Activated CD4-positive, alpha-beta T cell treated with anti-CD3 and anti-CD28 coated beads, Interleukin-2, amount 10 ng/mL, durations not matched to agents 7 days and 5 days (primary cell): ENCODE measurements around the gene PPP6R1. TPM values are rescaled to one million over a fixed set of nuclear protein-coding genes. Genes with fewer than 3 reads are reported as not detected.

Experiments
- CTCF ChIA-PET: fragments of 350-600 bp; sonication (Branson Sonifier 250); formaldehyde crosslinking; loops from one replicate; lab custom pipeline; 2021; ENCODE audit warnings: antibody characterized with exemption; lab: Charles Lee
- POLR2A ChIA-PET: fragments of 350-600 bp; sonication (Branson Sonifier 250); formaldehyde crosslinking; loops from one replicate; lab custom pipeline; 2021; ENCODE audit warnings: antibody characterized with exemption; lab: Charles Lee
- DNase-seq: peaks from one replicate; pipeline ENCODE4 v3.0.0-alpha.2; 2020
- H3K27ac Mint-ChIP-seq: one replicate; pipeline ENCODE4 v1.8.0; 2021; ENCODE audit warnings: mild to moderate bottlenecking, moderate library complexity, mixed read lengths
- H3K27me3 Mint-ChIP-seq: one replicate; pipeline ENCODE4 v1.8.0; 2021; ENCODE audit warnings: mixed read lengths
- H3K36me3 Mint-ChIP-seq: one replicate; pipeline ENCODE4 v1.8.0; 2021; ENCODE audit warnings: low read depth, mixed read lengths
- H3K4me1 Mint-ChIP-seq: one replicate; pipeline ENCODE4 v1.8.0; 2021; ENCODE audit warnings: mixed read lengths
- H3K4me3 Mint-ChIP-seq: one replicate; pipeline ENCODE4 v1.8.0; 2021; ENCODE audit warnings: mild to moderate bottlenecking, moderate library complexity, mixed read lengths
- H3K9me3 Mint-ChIP-seq: one replicate; pipeline ENCODE4 v1.8.0; 2021; ENCODE audit warnings: mixed read lengths
- total RNA-seq, 2 experiments: library from RNA; stranded (reverse); gene quantifications; one replicate each; pipeline ENCODE4 v1.2.3, GENCODE V29; 2021

Gene PPP6R1
- total RNA-seq, 2 experiments from 2014 or later: 189 to 222 TPM

DNA sequence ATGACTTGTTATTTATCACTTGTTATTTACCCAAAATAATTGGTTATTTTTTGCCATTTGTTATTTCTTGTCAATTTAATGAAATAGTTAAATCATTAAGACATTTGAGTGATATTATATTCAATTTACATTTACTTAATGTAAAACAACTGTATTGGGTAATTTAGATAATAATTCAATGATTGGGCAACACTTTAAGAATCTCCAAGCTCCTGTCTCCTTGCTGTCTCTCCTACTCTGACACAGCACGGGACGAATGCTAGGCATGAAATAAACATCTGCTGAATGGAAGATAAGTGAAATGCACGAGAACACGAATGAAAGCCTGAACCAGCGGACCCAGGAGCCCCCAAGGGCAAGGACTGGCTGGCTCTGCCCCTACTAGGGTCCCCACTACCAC is 5.7 kb upstream of the PPP6R1 start:
- peaks cover 7% of the 10 kb centered on the region for H3K9me3 Mint-ChIP-seq
- H3K4me3 Mint-ChIP-seq: no peak overlapping the region
- H3K4me1 Mint-ChIP-seq: peaks cover 11% of the 10 kb centered on the region
- no peak for DNase-seq
- peaks cover 14% of the 10 kb centered on the region for H3K36me3 Mint-ChIP-seq
- no peaks in the 10 kb centered on the region for H3K27me3 Mint-ChIP-seq
- ChIA-PET CTCF (no interaction called here), POLR2A (no interaction called here)
- no peak overlapping the region for H3K27ac Mint-ChIP-seq

DNA sequence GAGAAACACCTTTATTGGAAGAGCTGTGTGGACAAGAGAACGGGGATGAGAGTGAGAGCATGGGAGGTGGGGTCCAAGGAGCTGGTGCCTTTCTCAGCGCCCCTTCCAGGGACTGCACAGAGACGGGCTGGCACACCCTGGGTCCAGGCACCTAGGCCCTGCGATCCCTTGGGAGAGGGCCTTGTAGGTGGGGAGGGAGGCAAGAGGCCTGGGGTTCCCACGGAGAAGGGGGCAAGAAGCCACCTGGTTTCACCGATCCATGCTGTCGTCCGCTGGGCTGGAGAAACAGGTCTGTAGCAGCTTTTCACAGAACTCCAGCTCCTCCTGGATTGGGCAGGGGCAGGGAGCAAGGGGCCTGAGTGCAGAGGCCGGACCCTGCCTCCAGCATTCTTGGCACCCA is 3.5 kb upstream of the PPP6R1 start:
- POLR2A ChIA-PET: no interaction called here
- CTCF ChIA-PET: interaction anchor here (1.0 to 1.2 kb wide), 4 partner anchors 15 to 95 kb away, joined by 3 to 4 read pairs (median 3); partner anchors contain the start of gene DNAAF3
- peaks cover 15% of the 10 kb centered on the region for H3K4me1 Mint-ChIP-seq
- H3K36me3 Mint-ChIP-seq: peaks cover 19% of the 10 kb centered on the region
- no peak overlapping the region for H3K27ac Mint-ChIP-seq
- no peak for DNase-seq
- no peaks in the 10 kb centered on the region for H3K27me3 Mint-ChIP-seq
- H3K4me3 Mint-ChIP-seq: no peak overlapping the region
- H3K9me3 Mint-ChIP-seq: peaks cover 7% of the 10 kb centered on the region

DNA sequence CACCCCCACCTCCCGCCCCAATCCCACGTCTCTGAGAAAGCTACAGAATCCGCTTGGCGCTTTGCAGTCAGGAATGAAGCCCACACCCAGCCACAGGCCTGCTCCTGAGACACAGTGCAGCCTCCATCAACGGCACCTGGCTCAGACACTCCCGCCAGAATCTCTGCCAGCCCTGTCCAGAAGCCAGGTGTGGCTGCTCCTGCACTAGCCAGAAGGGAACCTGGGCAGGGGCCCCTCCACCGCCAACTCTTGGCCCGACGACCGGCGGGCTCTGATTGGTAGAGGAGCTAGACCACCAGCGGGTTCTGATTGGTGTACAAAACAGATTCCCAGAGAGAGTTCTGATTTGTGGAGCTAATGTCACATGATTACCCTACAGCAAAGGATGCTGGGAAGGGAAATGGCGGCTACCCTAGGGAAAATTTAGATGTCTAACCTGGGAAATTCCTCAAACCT is 2.9 kb upstream of the PPP6R1 start:
- ChIA-PET POLR2A (no interaction called here), CTCF (interaction anchor here (0.6 to 1.4 kb wide), 4 partner anchors 15 to 391 kb away, joined by 3 to 4 read pairs (median 3); partner anchors contain the start of gene DNAAF3)
- no peak overlapping the region for H3K27ac Mint-ChIP-seq
- no peaks in the 10 kb centered on the region for H3K27me3 Mint-ChIP-seq
- peaks cover 24% of the 10 kb centered on the region for H3K36me3 Mint-ChIP-seq
- H3K4me1 Mint-ChIP-seq: peaks cover 19% of the 10 kb centered on the region
- H3K4me3 Mint-ChIP-seq: no peak overlapping the region
- DNase-seq: no peak
- H3K9me3 Mint-ChIP-seq: peaks cover 5% of the 10 kb centered on the region

DNA sequence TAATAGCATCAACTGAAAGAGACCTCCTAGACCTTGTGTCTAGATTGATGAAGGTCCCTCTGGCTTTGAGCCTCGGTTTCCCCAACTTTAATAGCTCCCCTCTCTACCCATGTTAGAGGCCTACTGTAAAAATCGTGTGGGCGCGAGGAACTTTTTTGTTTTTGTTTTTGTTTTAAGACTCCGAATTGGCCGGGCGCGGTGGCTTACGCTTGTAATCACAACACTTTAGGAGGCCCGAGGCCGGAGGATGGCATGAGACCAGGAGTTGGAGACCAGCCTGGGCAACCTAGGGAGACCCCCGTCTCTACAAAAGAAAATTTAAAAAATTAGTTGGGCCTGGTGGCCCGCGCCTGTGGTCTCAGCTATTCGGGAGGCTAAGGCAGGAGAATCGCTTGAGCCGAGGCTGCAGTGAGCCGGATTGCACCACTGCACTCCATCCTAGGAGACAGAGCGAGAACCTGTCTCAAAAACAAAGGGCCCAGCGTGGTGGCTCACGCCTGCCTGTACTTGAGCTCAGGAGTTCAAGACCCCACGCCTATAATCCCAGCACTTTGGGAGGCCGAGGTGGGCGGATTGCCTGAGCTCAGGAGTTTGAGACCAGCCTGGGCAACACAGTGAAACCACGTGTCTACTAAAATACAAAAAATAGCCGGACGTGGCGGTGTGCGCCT is 858 bp upstream of the PPP6R1 start:
- Mint-ChIP-seq H3K9me3 (no peaks in the 10 kb centered on the region), H3K4me3 (peak overlapping the region; percentile 86), H3K36me3 (peaks cover 36% of the 10 kb centered on the region), H3K27ac (peak overlapping the region; percentile 98), H3K4me1 (peaks cover 35% of the 10 kb centered on the region), H3K27me3 (no peaks in the 10 kb centered on the region)
- DNase-seq: no peak
- CTCF ChIA-PET: interaction anchor here (0.6 to 1.7 kb wide), 9 partner anchors 10 to 395 kb away, joined by 3 to 6 read pairs (median 4); partner anchors contain the start of gene HSPBP1
- POLR2A ChIA-PET: interaction anchor here (0.5 to 1.2 kb wide), 5 partner anchors 16 to 841 kb away, joined by 3 to 4 read pairs (median 3); partner anchors contain the start of gene TMEM238

DNA sequence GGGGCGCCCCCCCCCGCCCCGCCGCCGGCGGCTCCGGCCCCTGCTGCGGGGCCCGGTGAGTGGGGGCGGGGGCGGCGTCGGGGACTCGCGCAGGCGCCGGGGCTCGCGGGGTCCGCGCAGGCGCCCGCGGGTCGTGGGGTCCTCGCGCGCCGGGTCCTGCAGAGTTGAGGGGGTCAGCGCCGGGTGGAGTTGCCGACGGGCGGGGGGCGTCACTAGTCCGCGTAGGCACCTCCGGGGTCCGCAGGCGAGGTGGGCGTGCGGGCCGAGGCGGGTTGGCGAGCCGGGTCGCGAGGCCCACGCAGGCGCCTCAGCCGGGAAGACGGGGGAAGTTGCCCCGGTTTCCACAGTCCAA is 365 bp downstream of the PPP6R1 start:
- Mint-ChIP-seq H3K4me3 (peak overlapping the region; percentile 86), H3K9me3 (no peaks in the 10 kb centered on the region), H3K36me3 (peaks cover 45% of the 10 kb centered on the region), H3K27ac (peak overlapping the region; percentile 98), H3K27me3 (no peaks in the 10 kb centered on the region), H3K4me1 (peaks cover 41% of the 10 kb centered on the region)
- ChIA-PET POLR2A (interaction anchor here (0.7 to 1.1 kb wide), 3 partner anchors 22 to 126 kb away, joined by 3 read pairs; partner anchors contain the start of genes HSPBP1 and TMEM238), CTCF (interaction anchor here (1.6 to 1.7 kb wide), 2 partner anchors 13 to 43 kb away, joined by 5 to 6 read pairs; no protein-coding TSS in a partner anchor)
- peak; percentile 37 for DNase-seq

DNA sequence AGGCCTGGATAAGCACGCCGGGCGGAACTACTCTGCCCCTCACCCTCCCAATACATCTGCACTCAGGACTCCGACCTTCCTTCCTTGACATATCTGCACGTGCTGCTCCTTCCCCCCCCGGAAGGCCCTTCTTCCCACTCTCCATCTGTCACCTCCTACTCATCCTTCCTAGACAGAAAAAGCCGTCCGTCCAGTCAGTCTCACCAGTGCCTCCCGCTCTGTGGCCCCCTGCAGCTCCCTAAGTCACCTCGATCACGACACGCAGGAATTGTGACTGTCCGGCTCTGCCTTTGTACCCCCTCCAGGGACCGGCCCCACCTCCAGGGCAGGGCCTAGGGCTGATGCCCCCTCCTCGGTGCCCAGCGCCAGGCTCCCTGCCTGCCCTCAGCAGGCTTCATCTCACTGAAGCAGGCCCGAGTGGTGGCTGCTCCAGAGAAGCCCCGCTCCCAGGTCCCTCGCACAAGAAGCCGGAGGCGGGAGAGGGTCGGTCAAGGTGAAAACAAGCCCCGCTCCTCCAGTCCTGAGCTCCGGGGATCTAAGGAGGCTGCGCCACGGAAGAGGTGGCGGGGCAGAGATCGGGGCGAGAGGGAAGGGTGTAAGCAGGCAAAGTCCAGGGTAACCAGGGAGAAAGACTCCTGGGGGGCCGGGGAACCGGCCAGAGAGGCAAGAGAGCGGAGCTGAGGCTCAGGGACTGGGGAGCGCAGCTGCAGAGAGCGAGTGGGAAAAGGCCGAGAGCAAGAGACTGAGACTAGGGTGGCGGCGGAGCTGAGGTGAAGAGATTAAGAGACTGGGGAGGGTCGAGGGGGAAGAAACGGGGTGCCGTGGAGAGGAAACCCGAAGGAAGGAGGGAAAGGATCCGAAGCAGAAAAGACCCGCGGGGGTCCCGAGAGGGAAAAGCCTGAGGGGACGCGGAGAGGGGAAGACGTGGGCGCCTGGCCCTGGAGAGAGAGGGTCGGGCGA is 1.1 kb downstream of the PPP6R1 start:
- Mint-ChIP-seq H3K36me3 (peaks cover 47% of the 10 kb centered on the region), H3K4me3 (peak overlapping the region; percentile 95), H3K9me3 (no peaks in the 10 kb centered on the region), H3K27me3 (no peaks in the 10 kb centered on the region), H3K27ac (peak overlapping the region; percentile 98), H3K4me1 (peaks cover 48% of the 10 kb centered on the region)
- CTCF ChIA-PET: interaction anchor here (0.6 to 1.6 kb wide), 3 partner anchors 12 to 34 kb away, joined by 3 to 5 read pairs (median 3); no protein-coding TSS in a partner anchor
- POLR2A ChIA-PET: no interaction called here
- DNase-seq: peak; percentile 28

DNA sequence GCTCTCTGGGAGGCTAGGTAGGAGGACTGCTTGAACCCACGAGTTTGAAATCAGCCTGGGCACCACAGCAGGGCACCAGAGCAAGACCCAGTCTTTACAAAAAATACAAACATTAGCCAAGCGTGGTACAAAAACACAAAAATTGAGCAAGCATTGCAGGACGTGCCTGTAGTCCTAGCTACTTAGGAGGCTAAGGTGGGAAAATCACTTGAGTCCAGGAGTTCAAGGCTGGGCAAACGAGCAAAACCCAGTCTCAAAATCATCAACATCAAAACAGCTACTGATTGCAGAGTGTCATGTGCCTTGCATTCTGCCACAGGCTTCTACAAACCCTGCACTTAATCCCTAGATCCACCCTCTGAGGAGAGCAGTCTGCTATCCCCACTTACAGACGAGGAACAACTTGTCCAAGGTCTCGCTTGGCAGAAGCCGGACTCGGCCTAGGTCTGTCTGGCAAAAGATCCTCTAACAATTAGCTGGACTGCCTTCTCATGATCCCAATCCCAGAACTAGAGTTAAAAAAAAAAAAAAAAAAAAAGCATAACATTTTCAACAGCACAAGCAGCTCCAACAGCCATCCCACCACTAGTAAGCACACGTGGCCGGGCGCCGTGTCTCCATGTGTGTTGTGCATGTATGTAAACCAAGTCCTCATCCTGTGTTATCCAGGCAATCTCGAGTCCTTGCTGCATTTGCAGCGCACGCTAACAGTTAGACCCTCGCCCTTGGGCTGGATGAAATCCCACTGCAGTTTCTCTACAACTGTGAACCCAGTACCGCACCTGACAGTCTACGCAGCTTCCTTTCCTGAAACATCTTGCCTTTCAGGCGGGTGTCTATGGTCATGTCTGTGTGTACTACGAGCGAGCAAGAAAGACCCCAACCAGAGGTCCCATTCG is 2.0 kb downstream of the PPP6R1 start:
- H3K27me3 Mint-ChIP-seq: no peaks in the 10 kb centered on the region
- ChIA-PET CTCF (interaction anchor here (0.6 to 1.6 kb wide), 5 partner anchors 11 to 376 kb away, joined by 3 to 5 read pairs (median 3); no protein-coding TSS in a partner anchor), POLR2A (no interaction called here)
- H3K36me3 Mint-ChIP-seq: peaks cover 48% of the 10 kb centered on the region
- no peak for DNase-seq
- H3K9me3 Mint-ChIP-seq: no peaks in the 10 kb centered on the region
- H3K4me3 Mint-ChIP-seq: peak overlapping the region; percentile 95
- peak overlapping the region; percentile 98 for H3K27ac Mint-ChIP-seq
- H3K4me1 Mint-ChIP-seq: peaks cover 54% of the 10 kb centered on the region

DNA sequence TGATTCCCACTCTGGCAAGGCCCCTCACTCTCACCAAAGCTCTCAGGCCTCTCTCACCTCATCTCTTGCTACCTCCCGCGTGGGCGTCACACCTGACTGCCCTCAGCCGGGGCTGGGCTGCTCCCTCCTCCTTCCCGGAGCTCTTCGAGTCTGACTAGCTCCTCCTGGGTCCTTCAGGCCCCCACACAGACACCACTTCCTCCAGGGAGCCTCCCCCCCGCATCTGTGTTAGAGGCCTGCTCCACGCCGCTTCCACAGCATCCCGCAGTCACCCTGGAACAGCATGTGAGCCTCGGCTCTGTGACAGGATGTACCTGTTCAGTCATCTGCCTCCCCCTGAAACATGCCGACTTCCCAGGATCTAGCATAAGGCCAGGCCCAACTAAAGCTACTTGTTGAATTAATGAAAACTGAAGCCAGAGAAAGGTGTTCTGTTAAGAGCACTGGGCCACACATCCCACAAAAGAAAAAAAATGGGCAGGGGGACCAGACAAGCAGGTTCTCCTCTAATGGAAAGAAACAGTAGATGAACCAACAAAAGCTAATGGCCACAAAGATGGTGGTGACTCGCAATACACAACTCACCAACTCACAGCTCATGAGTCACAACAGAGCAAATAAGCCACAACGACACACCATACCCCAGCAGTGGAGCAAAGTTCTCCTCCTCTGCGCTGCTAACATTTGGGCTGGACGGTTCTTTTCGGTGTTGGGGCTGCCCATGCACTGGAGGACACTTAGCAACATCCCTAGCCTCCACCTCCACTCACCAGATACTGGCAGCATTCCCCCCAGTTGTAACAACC is 3.0 kb downstream of the PPP6R1 start:
- peaks cover 64% of the 10 kb centered on the region for H3K4me1 Mint-ChIP-seq
- peak; percentile 51 for DNase-seq
- POLR2A ChIA-PET: interaction anchor here (0.6 to 0.9 kb wide), 3 partner anchors 152 to 399 kb away, joined by 3 to 4 read pairs (median 3); partner anchors contain the start of gene UBE2S
- peak overlapping the region; percentile 95 for H3K4me3 Mint-ChIP-seq
- H3K36me3 Mint-ChIP-seq: peaks cover 57% of the 10 kb centered on the region
- no peaks in the 10 kb centered on the region for H3K27me3 Mint-ChIP-seq
- CTCF ChIA-PET: interaction anchor here (0.7 to 1.4 kb wide), 8 partner anchors 13 to 377 kb away, joined by 3 read pairs; partner anchors contain the start of gene TMEM238
- H3K27ac Mint-ChIP-seq: peak overlapping the region; percentile 98
- H3K9me3 Mint-ChIP-seq: no peaks in the 10 kb centered on the region

DNA sequence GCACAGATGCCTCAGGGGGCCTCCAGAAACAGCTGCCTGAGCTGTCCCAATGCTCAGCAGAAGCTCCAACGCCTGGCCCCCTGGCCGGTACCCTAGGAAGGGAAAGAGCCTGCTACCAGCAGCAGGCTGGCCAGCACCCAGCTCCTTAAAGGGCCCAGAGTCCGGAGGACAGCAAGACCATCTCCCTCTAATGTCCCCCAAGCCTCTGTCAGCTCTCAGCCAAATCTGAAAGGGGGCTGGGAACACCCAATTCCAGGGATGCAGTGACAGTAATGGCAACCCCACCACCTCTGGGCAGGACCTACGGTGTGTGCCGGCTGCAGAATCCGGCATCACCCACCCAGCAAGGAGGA is 4.2 kb downstream of the PPP6R1 start:
- H3K9me3 Mint-ChIP-seq: no peaks in the 10 kb centered on the region
- H3K4me3 Mint-ChIP-seq: peak overlapping the region; percentile 95
- peaks cover 61% of the 10 kb centered on the region for H3K36me3 Mint-ChIP-seq
- peaks cover 58% of the 10 kb centered on the region for H3K4me1 Mint-ChIP-seq
- no peaks in the 10 kb centered on the region for H3K27me3 Mint-ChIP-seq
- ChIA-PET CTCF (interaction anchor here (0.6 to 1.3 kb wide), 7 partner anchors 9 to 249 kb away, joined by 3 to 5 read pairs (median 3); no protein-coding TSS in a partner anchor), POLR2A (interaction anchor here (0.6 to 1.6 kb wide), 2 partner anchors 26 to 153 kb away, joined by 4 to 7 read pairs; partner anchors contain the start of gene UBE2S)
- H3K27ac Mint-ChIP-seq: peak overlapping the region; percentile 98
- DNase-seq: no peak

DNA sequence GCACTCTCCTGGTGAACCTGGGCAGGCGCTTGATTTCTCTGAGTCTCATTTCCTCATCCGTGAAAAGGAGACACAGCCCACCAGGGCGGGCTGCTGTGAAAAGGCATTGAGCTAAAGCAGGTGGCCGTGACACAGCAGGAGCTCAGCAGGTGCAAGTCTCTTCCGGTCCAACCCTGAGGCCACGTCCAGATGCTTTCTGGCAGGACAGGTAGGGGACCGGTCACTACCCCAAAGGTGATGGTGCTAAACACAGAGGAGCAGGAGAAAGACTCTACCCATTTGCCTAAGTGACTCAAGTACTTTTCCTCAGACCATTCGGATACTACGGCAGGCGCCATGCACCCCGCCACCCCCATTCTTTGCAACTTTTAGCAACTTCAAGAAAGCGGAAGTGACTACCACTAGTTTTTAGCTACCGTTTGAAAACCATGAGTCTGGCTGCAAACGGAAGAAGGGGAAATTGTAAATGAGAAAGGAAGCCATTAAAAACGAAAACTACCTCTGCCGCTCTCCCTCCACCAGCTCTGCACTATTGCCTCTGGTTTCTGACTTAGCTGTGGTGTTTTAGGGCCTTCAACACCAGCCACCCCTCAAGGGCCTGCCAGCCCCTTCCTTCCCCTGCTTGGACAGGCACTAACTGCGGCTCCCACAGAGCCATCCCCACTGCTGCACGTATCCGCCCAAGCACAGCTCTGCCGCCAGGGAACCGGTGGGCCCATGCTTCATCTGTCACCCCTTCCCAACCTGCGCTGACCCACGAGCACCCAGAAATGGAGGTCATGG is 4.8 kb downstream of the PPP6R1 start:
- ChIA-PET CTCF (interaction anchor here (0.6 to 2.0 kb wide), 9 partner anchors 9 to 228 kb away, joined by 3 to 5 read pairs (median 3); no protein-coding TSS in a partner anchor), POLR2A (interaction anchor here (0.6 to 1.6 kb wide), 5 partner anchors 26 to 153 kb away, joined by 3 to 7 read pairs (median 4); partner anchors contain the start of genes KMT5C, PPP1R12C and UBE2S)
- no peaks in the 10 kb centered on the region for H3K9me3 Mint-ChIP-seq
- H3K4me3 Mint-ChIP-seq: peak overlapping the region; percentile 95
- DNase-seq: peak; percentile 75
- H3K4me1 Mint-ChIP-seq: peaks cover 58% of the 10 kb centered on the region
- no peaks in the 10 kb centered on the region for H3K27me3 Mint-ChIP-seq
- peaks cover 60% of the 10 kb centered on the region for H3K36me3 Mint-ChIP-seq
- H3K27ac Mint-ChIP-seq: peak overlapping the region; percentile 98
